ENCODE data around the gene HOXA9. TPM values are rescaled to one million over a fixed set of nuclear protein-coding genes. Genes with fewer than 3 reads are reported as not detected.

HOXA9 gene
- total and polyA plus RNA-seq, 2 of the 4 experiments (the other 2 are of a cell fraction): 0.18 to 0.32 TPM

DNA sequence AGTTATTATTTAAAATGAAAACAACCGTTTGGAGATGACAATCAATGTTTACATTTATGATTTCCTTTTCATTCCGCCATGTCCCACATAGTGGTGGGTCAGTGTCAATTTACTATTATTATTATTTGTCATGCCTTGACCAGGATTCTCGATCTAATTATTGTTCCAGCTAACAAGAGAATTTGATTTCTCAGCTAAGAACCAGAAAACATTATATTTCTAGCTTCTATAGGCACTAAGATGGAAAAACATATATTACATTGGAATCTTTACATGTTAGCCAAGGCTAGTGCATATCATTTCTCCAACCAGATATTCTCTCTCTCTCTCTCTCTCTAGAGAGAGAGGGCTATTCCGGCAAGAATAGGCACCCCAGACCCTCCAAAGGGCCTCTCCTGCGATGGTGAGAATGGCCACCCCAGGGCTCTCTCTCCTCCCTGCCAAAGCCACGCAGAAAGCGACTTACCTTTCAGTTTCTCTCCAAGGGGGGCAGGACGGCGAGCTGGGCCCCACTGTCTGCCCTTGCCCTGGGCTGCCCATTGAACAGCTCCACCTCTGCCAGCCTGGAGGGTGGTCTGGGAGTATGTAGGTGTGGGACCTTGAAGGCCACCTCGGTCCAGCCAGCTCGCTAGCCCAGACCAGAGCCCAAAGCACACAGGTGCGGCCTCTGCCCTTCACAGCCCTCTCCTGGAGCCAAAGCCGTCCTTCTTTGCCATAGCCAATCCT lies 15.3 kb downstream of the HOXA9 start:
- no CpG with 5 or more reads among the region's 13 CpGs for WGBS, 2 experiments (ENCODE audit: extremely low coverage in 2 of 2, insufficient read length in 1 of 2)
- H2BK5ac ChIP-seq (ENCODE audit: low read depth, low read length, poor library complexity, severe bottlenecking): peak overlapping the region; percentile 16
- no peak overlapping the region for H2BK20ac ChIP-seq (ENCODE audit: low read depth, low read length)
- peak overlapping the region; percentile 71 for H3K4me2 ChIP-seq (ENCODE audit: low read depth, low read length)
- H3K27me3 ChIP-seq (ENCODE audit: control insufficient read depth, insufficient read depth, low read length): no peaks in the 10 kb centered on the region
- peaks cover 9 to 27% of the 10 kb centered on the region in 2 experiments; a peak in 3 of 4 replicates for H3K79me1 ChIP-seq (ENCODE audit: low read depth in 1 of 2, low read length in 2 of 2)
- 0 out of 2 replicates have a peak overlapping the region, but pooled peaks have one; percentile 10 for H3K56ac ChIP-seq (ENCODE audit: extremely low read depth, insufficient read depth, low read length)
- intact Hi-C loops (cut with micrococcal nuclease) (loop anchor here (5.0 kb wide), 1 partner anchor 1058 kb away; no protein-coding TSS in a partner anchor), dilution Hi-C loops (cut with HindIII; ENCODE audit: low sequenced_read_pairs, unreplicated experiment) (no loop called here), in situ Hi-C loops (cut with MboI; ENCODE audit: low sequenced_read_pairs) (loop anchor here (10.0 kb wide), 1 partner anchor 955 kb away; no protein-coding TSS in a partner anchor)
- no peaks in the 10 kb centered on the region for H4K20me1 ChIP-seq (ENCODE audit: insufficient read depth, low read length)
- H3K9me3 ChIP-seq (ENCODE audit: control insufficient read depth, insufficient read depth, low read length): no peaks in the 10 kb centered on the region
- ChIA-PET CTCF (interaction anchor here (0.8 to 1.3 kb wide), 4 partner anchors 16 to 1257 kb away, joined by 3 to 5 read pairs (median 4); no protein-coding TSS in a partner anchor), POLR2A (ENCODE audit: unreplicated experiment) (no interaction called here)
- H4K5ac ChIP-seq (ENCODE audit: low read depth, low read length): no peak overlapping the region
- DNase-seq (no peak), ATAC-seq (ENCODE audit: low read depth) (no peak; the same call in 1 of the 2 replicates)
- peak overlapping the region; percentile 27; the same call in 1 of the 2 replicates for H2BK120ac ChIP-seq (ENCODE audit: low read depth, low read length)
- H2AK5ac ChIP-seq (ENCODE audit: low read depth, low read length): 0 out of 2 replicates have a peak overlapping the region, but pooled peaks have one; percentile 20
- peak overlapping the region; percentile 65 for H4K91ac ChIP-seq (ENCODE audit: insufficient read depth, low read depth, low read length)
- H4K8ac ChIP-seq (ENCODE audit: low read depth in 2 of 2, low read length in 2 of 2): peak overlapping the region; percentile 33 to 62; a peak in 2 of 4 replicates
- peaks cover 3% of the 10 kb centered on the region; the same call in 1 of the 2 replicates for H3K9me1 ChIP-seq (ENCODE audit: insufficient read depth, low read length)
- peak overlapping the region; percentile 21 for H2AK9ac ChIP-seq (replicated peaks; ENCODE audit: low read depth, low read length, poor library complexity)
- H3K18ac ChIP-seq (ENCODE audit: low read depth, low read length): peak overlapping the region; percentile 15; the same call in 1 of the 2 replicates
- H3K4ac ChIP-seq (ENCODE audit: low read depth, low read length): peak overlapping the region; percentile 35
- no TSS peak for BruUV-seq (replicated peaks)
- peaks cover 17% of the 10 kb centered on the region for H3K4me1 ChIP-seq (ENCODE audit: control insufficient read depth, insufficient read depth, low read length)
- H3K4me3 ChIP-seq (ENCODE audit: insufficient read depth, low read depth, low read length): peak overlapping the region; percentile 54
- peak overlapping the region; percentile 84 for H2AFZ ChIP-seq (replicated peaks; ENCODE audit: low read length, poor library complexity)
- H3K14ac ChIP-seq (replicated peaks; ENCODE audit: low read depth, low read length): 0 out of 2 replicates have a peak overlapping the region, but pooled peaks have one; percentile 17
- 0 out of 3 replicates have a peak overlapping the region, but pooled peaks have one; percentile 7 for H2BK15ac ChIP-seq (ENCODE audit: low read depth, low read length)
- H3K23ac ChIP-seq (ENCODE audit: low read depth, low read length): peak overlapping the region; percentile 43
- peak overlapping the region; percentile 74 for H3K9ac ChIP-seq (ENCODE audit: low read depth, low read length)
- H3K36me3 ChIP-seq (ENCODE audit: control insufficient read depth, insufficient read depth, low read length): no peaks in the 10 kb centered on the region; the same call in 1 of the 2 replicates
- peak overlapping the region; percentile 83 for H3K27ac ChIP-seq (ENCODE audit: insufficient read depth, low read length)
- TF ChIP-seq NFE2L2 (IDR thresholded peaks at IDR 0.05; ENCODE audit: low read depth, low read length) (no peak), BHLHE40 (IDR thresholded peaks at IDR 0.05; ENCODE audit: low read depth, low read length) (no peak), CHD1 (IDR thresholded peaks at IDR 0.05; ENCODE audit: low read depth, low read length) (no peak), RCOR1 (IDR thresholded peaks at IDR 0.05; ENCODE audit: insufficient replicate concordance, low read length) (no peak), MXI1 (IDR thresholded peaks at IDR 0.05; ENCODE audit: borderline replicate concordance, low read depth, low read length) (no peak), MAZ (IDR thresholded peaks at IDR 0.05; ENCODE audit: borderline replicate concordance, low read depth, low read length) (no peak), RFX5 (IDR thresholded peaks at IDR 0.05; ENCODE audit: low read depth, low read length) (no peak), SMC3 (IDR thresholded peaks at IDR 0.05; ENCODE audit: low read depth, low read length) (no peak), RAD21 (IDR thresholded peaks at IDR 0.05; ENCODE audit: low read length) (no peak), FOS (IDR thresholded peaks at IDR 0.05; ENCODE audit: low read depth, low read length) (no peak), MAFK (IDR thresholded peaks at IDR 0.05; ENCODE audit: low read depth, low read length) (no peak)
- TF ChIP-seq, protein P1, sequence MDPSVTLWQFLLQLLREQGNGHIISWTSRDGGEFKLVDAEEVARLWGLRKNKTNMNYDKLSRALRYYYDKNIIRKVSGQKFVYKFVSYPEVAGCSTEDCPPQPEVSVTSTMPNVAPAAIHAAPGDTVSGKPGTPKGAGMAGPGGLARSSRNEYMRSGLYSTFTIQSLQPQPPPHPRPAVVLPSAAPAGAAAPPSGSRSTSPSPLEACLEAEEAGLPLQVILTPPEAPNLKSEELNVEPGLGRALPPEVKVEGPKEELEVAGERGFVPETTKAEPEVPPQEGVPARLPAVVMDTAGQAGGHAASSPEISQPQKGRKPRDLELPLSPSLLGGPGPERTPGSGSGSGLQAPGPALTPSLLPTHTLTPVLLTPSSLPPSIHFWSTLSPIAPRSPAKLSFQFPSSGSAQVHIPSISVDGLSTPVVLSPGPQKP (IDR thresholded peaks at IDR 0.05; ENCODE audit: borderline replicate concordance, low read depth, low read length): no peak
- TF ChIP-seq, protein P2, sequence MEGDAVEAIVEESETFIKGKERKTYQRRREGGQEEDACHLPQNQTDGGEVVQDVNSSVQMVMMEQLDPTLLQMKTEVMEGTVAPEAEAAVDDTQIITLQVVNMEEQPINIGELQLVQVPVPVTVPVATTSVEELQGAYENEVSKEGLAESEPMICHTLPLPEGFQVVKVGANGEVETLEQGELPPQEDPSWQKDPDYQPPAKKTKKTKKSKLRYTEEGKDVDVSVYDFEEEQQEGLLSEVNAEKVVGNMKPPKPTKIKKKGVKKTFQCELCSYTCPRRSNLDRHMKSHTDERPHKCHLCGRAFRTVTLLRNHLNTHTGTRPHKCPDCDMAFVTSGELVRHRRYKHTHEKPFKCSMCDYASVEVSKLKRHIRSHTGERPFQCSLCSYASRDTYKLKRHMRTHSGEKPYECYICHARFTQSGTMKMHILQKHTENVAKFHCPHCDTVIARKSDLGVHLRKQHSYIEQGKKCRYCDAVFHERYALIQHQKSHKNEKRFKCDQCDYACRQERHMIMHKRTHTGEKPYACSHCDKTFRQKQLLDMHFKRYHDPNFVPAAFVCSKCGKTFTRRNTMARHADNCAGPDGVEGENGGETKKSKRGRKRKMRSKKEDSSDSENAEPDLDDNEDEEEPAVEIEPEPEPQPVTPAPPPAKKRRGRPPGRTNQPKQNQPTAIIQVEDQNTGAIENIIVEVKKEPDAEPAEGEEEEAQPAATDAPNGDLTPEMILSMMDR (conservative IDR thresholded peaks at IDR 0.05; ENCODE audit: low read depth, low read length): no peak

Measured in IMR-90 (cell line).